Large intestine (tissue), 3 donors: ENCODE measurements around the gene IFNK. TPM values are rescaled to one million over a fixed set of nuclear protein-coding genes. Genes with fewer than 3 reads are reported as not detected.

Experiments used
- DNase-seq, 2 donors: peaks; one replicate each; pipeline versions ENCODE4 v3.0.0 to v3.0.0-alpha.2; 2013
- H3K27ac ChIP-seq: one replicate; pipeline ENCODE4 v1.5.1; 2013; ENCODE audit warnings: low read length
- H3K27me3 ChIP-seq: 2 replicates; pipeline ENCODE4 v1.6.1; 2013; ENCODE audit warnings: low read length; ENCODE audit not compliant: control insufficient read depth, insufficient read depth
- H3K36me3 ChIP-seq: 2 replicates; pipeline ENCODE4 v1.6.1; 2013; ENCODE audit warnings: low read length; ENCODE audit not compliant: control insufficient read depth, insufficient read depth
- H3K4me1 ChIP-seq: one replicate; pipeline ENCODE4 v1.6.1; 2013; ENCODE audit warnings: low read length; ENCODE audit not compliant: control insufficient read depth, insufficient read depth
- H3K4me3 ChIP-seq: one replicate; pipeline ENCODE4 v1.5.1; 2013; ENCODE audit warnings: low read length
- H3K9me3 ChIP-seq: one replicate; pipeline ENCODE4 v1.6.1; 2013; ENCODE audit warnings: mild to moderate bottlenecking, low read depth, low read length, moderate library complexity; ENCODE audit not compliant: control insufficient read depth
- WGBS: methylation state at CpG from one replicate; pipeline ENCODE4 v1.1.5; 2013; ENCODE audit warnings: low lambda C conversion rate; ENCODE audit not compliant: insufficient coverage; 5-methylcytosine and 5-hydroxymethylcytosine counted together
- polyA plus RNA-seq: library from polyadenylated mRNA; unstranded; fragments of 120-200 nt; gene quantifications from one replicate; pipeline ENCODE4 v1.2.1, GENCODE V29; 2013

The IFNK gene
- polyA plus RNA-seq, 1 donor, result 0.06 TPM

DNA sequence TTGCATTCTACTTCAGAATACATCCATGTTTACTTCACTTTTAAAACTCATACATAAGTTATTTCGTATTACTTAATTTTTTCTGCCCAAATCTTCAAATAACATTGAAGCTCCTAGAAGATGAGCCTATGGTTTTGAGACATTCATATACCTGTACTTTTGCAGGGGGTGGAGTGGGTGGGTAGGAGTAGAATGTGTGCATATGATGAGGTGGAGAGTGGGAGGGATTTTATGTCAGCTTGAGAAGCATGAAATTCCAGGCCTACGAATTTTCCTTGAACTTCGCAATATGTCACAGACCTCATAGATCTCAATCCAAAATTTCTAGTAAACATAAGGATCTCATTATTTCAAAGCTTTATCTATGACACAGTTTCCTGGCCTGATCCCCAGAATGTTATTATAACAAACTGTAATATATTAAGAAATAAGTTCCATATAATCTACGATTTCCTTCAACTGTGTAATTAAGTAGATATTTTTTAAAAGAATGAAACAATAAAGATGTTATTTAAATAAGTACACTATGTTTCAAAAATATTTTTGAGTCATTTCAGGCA, 25.2 kb downstream of the IFNK start:
- peaks cover 36% of the 10 kb centered on the region for H3K36me3 ChIP-seq
- WGBS, result 100% methylated on average over 1 of the region's 4 CpGs

DNA sequence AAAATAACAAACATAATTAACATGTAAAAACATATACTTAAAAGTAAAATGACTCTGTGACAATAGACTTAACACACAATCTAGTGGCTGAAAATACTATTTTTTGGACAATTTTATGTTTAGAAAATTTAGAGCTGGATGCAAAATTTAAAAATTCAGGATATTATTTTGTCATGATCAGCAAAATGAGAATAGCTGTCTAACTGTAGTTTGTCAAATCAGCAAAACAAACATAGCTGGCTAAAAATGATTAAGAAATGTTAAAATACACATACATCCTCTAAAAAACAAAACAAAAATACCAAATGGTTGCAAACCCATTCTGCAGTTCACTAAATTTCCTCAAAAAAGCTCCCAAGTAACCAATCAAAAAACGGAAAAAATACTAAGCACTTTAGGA, 30.6 kb downstream of the IFNK start:
- Histone ChIP-seq H3K27ac (no peak overlapping the region), H3K9me3 (no peaks in the 10 kb centered on the region), H3K36me3 (peaks cover 46% of the 10 kb centered on the region), H3K4me1 (no peaks in the 10 kb centered on the region), H3K27me3 (no peaks in the 10 kb centered on the region), H3K4me3 (no peak overlapping the region)
- 100% methylated on average over 1 of the region's 1 CpG for WGBS
- DNase-seq, result no peak

More for the DNA sequence above, 25.2 kb downstream of the IFNK start:
- no peak overlapping the region for H3K4me3 ChIP-seq
- H3K27ac ChIP-seq, result no peak overlapping the region
- H3K27me3 ChIP-seq, result no peaks in the 10 kb centered on the region
- H3K4me1 ChIP-seq, result no peaks in the 10 kb centered on the region
- DNase-seq, result no peak
- H3K9me3 ChIP-seq, result no peaks in the 10 kb centered on the region

GRCh38 chr9:27556470-27556869, 32.4 kb downstream of the IFNK start:
- WGBS, result 75% methylated on average over 1 of the region's 8 CpGs
- no peak for DNase-seq
- H3K9me3 ChIP-seq, result no peaks in the 10 kb centered on the region
- no peak overlapping the region for H3K4me3 ChIP-seq
- H3K27me3 ChIP-seq, result no peaks in the 10 kb centered on the region
- H3K36me3 ChIP-seq, result peaks cover 45% of the 10 kb centered on the region
- no peaks in the 10 kb centered on the region for H3K4me1 ChIP-seq
- H3K27ac ChIP-seq, result no peak overlapping the region

DNA sequence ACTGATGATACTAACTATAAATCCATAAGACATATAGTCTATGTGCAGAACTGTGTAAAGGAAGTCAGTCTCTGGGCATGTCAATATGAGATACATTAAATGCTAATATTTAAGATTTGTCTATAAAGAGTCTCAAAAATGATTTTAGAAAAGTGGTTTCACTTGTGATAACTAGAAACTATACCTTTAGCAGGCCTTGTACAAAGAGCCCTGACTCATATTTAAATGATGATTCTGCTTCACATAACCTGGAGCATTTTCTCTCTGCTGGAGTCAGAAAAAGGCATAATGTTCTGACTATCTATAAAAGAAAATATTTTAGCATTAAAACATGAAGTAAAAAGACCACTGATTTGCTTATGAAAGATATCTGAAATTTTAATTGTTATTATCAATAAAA, 34.2 kb downstream of the IFNK start:
- Histone ChIP-seq H3K36me3 (peaks cover 34% of the 10 kb centered on the region), H3K9me3 (no peaks in the 10 kb centered on the region)

GRCh38 chr9:27560457-27560856, 36.4 kb downstream of the IFNK start:
- DNase-seq, result no peak
- no peak overlapping the region for H3K4me3 ChIP-seq
- H3K36me3 ChIP-seq, result peaks cover 24% of the 10 kb centered on the region

More for the DNA sequence above, 34.2 kb downstream of the IFNK start:
- no peak overlapping the region for H3K27ac ChIP-seq
- no peaks in the 10 kb centered on the region for H3K4me1 ChIP-seq
- DNase-seq, result no peak
- H3K4me3 ChIP-seq, result no peak overlapping the region
- no peaks in the 10 kb centered on the region for H3K27me3 ChIP-seq

DNA sequence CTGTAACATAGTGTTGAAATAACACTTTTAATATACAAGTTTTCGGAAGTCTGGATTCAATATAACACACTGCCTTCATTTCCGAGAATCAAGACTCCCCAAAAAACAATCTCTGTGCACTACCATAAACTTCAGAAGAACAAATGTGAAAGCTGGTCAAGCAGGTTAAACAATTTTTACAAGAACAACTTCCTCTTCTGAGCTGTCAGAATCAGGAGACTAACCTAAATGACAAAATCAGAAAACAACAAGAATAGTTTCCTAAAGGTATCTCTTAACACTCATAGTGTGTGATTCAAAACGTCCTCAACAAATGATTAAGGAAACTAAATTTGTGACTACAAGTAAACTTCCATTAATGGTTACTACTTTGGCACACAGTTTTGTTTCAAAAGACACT, 37.6 kb downstream of the IFNK start:
- H3K4me3 ChIP-seq, result no peak overlapping the region
- peaks cover 2% of the 10 kb centered on the region for H3K4me1 ChIP-seq
- 100% methylated on average over 1 of the region's 3 CpGs for WGBS
- H3K27ac ChIP-seq, result no peak overlapping the region
- no peaks in the 10 kb centered on the region for H3K27me3 ChIP-seq
- DNase-seq, result no peak
- peaks cover 19% of the 10 kb centered on the region for H3K36me3 ChIP-seq
- no peaks in the 10 kb centered on the region for H3K9me3 ChIP-seq

More at GRCh38 chr9:27560457-27560856, 36.4 kb downstream of the IFNK start:
- H3K9me3 ChIP-seq, result no peaks in the 10 kb centered on the region
- no peaks in the 10 kb centered on the region for H3K27me3 ChIP-seq
- no peak overlapping the region for H3K27ac ChIP-seq
- H3K4me1 ChIP-seq, result no peaks in the 10 kb centered on the region

DNA sequence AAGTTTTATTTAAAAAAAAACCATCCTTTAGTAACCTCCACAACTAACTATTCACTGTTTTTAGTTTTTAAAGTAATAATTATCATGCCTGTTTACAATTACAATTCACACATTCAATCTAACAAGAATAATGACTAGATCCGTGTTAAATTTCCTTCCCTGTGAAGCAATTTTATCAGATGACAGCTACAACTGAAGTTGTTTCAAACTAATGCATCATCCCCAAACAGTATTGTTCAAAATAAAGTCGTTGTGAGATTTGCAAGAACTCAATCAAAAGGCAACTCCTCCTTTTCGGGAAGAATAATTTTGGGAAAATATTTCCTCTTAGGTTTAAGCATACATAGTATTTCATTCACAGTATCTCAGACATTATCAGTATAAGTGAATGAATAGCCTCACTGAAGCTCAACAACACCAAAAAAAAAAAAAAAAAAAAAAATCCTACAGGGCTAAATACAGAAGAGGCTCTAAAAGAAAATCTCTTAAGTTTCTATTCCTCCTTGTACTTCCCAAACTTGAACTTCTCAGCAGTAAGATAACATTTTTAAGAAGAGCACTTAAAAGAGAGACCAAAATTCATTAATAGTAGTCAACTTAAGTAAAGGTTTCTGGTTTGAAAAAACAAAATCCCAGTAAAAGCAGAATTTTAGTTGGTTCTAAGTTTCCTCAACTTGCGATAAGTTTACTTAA, 39.8 kb downstream of the IFNK start:
- Histone ChIP-seq H3K4me3 (no peak overlapping the region), H3K4me1 (peaks cover 4% of the 10 kb centered on the region), H3K27ac (no peak overlapping the region), H3K36me3 (peaks cover 15% of the 10 kb centered on the region), H3K27me3 (no peaks in the 10 kb centered on the region), H3K9me3 (no peaks in the 10 kb centered on the region)
- no peak for DNase-seq
- 96% methylated on average over 4 of the region's 4 CpGs for WGBS

DNA sequence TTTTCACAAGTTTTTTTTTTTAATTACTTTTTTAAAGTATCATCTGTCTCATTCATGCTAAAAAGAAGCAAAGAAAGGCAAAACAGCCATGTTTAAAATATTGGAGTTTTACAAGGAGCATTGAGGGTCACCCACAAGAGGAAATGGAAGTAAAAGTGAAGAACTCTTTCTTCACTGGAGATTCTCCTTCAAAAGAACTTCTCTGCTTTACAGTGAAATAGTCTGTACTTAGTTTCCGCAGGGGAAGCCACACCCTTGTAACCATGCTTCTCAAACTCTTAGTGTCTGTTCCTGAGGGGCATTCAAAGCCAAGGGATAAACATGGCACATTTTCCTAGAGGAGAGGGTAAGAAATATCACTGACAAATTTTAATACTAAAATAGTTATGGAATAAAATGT, 40.6 kb downstream of the IFNK start:
- Histone ChIP-seq H3K36me3 (peaks cover 15% of the 10 kb centered on the region), H3K27ac (no peak overlapping the region), H3K4me1 (peaks cover 4% of the 10 kb centered on the region), H3K4me3 (no peak overlapping the region), H3K9me3 (no peaks in the 10 kb centered on the region), H3K27me3 (no peaks in the 10 kb centered on the region)
- DNase-seq, result no peak
- no CpG with 5 or more reads among the region's 1 CpG for WGBS

DNA sequence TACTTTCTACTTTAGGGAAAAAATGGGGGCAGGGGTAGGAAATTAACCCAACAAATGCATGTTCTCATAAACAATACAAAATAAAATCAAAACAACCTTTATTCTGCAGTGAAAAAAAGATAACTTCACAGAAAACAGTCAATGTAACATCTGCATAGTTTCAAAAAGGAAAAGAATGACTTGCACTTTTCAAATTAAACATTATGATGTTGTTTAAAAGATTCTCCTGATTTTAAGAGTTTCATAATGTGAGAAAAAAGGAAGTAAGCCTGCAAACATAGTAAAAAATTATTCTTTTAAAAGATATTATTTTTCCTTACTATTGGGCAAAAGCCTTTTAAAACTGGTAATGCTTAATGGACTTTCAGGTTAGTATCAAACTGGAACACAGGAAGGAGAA, 41.6 kb downstream of the IFNK start:
- Histone ChIP-seq H3K9me3 (no peaks in the 10 kb centered on the region), H3K27ac (no peak overlapping the region), H3K36me3 (peaks cover 15% of the 10 kb centered on the region), H3K27me3 (no peaks in the 10 kb centered on the region), H3K4me1 (peaks cover 4% of the 10 kb centered on the region), H3K4me3 (no peak overlapping the region)
- DNase-seq, result no peak

DNA sequence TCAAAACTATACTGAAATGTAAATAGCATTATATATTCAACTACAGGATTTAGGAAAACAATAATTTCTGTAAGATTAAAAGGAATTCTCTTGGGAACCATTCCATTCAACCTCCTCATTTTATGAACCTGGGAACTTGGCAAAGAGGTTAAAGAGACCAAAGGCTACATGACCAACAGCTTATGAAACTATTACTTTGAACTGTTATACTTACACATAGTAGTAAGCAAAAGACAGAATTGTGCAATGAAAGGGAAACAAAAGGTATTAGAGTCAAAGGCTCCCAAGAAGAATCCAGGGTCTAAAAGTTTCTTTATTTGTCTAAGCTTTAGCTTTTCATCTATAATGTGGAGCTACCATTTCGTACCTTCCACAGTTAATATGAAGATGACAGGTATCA, 42.0 kb downstream of the IFNK start:
- Histone ChIP-seq H3K36me3 (peaks cover 12% of the 10 kb centered on the region), H3K4me1 (peaks cover 4% of the 10 kb centered on the region), H3K27ac (no peak overlapping the region), H3K27me3 (no peaks in the 10 kb centered on the region), H3K9me3 (no peaks in the 10 kb centered on the region), H3K4me3 (no peak overlapping the region)
- peak in 1 of 2 donors; percentile 56 for DNase-seq
- WGBS, result no CpG with 5 or more reads among the region's 1 CpG

DNA sequence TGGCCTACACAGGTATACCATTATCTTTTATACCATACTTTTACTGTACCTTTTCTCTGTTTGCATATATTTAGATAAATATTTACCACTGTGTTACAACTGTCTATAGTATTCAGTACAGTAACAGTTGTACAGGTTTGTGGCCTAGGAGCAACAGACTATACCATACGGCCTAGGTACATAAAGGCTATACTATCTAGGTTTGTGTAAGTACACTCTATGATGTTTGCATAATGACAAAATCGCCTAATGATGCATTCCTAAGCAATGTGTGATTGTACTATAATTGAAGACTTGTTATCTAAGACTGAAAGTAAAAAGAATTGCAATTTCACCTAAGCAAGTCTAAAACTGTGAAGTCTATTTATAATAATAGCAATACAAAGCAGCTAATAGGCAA, 45.3 kb downstream of the IFNK start:
- Histone ChIP-seq H3K4me1 (peaks cover 17% of the 10 kb centered on the region), H3K27me3 (no peaks in the 10 kb centered on the region), H3K9me3 (no peaks in the 10 kb centered on the region), H3K27ac (peak overlapping the region; percentile 25), H3K4me3 (no peak overlapping the region), H3K36me3 (peaks cover 7% of the 10 kb centered on the region)
- peak in 1 of 2 donors; percentile 65 for DNase-seq
- no CpG with 5 or more reads among the region's 2 CpGs for WGBS
